HL-60/S4 treated with phorbol 12-myristate 13-acetate at 8.2 ng/mL for 4 days and 3 days (cell line): ENCODE measurements around the gene DNAJA4.

ENCODE experiments used
- in situ Hi-C: fragments of 300-500 bp; cut with MboI; formaldehyde crosslinking; loops from 2 replicates; pipeline ENCODE4 v1.15.0; 2022; ENCODE audit warnings: low sequenced_read_pairs

The DNAJA4 gene

GRCh38 chr15:78243058-78243457, 21.3 kb upstream of the DNAJA4 start:
- in situ Hi-C loops: loop anchor here (25.0 kb wide), 2 partner anchors 131 to 281 kb away; no protein-coding TSS in a partner anchor

GRCh38 chr15:78243491-78243941, 20.8 kb upstream of the DNAJA4 start:
- in situ Hi-C loops: loop anchor here (25.0 kb wide), 2 partner anchors 131 to 281 kb away; no protein-coding TSS in a partner anchor

GRCh38 chr15:78244101-78244500, 20.3 kb upstream of the DNAJA4 start:
- in situ Hi-C loops: loop anchor here (25.0 kb wide), 2 partner anchors 132 to 282 kb away; no protein-coding TSS in a partner anchor

GRCh38 chr15:78244893-78245292, 19.5 kb upstream of the DNAJA4 start:
- in situ Hi-C loops: loop anchor here (25.0 kb wide), 2 partner anchors 133 to 283 kb away; no protein-coding TSS in a partner anchor

- in situ Hi-C loops: loop anchor here (25.0 kb wide), 2 partner anchors 133 to 283 kb away; no protein-coding TSS in a partner anchor
Measured at GRCh38 chr15:78245392-78245791, 19.0 kb upstream of the DNAJA4 start.

- in situ Hi-C loops: loop anchor here (25.0 kb wide), 2 partner anchors 134 to 284 kb away; no protein-coding TSS in a partner anchor
Measured at GRCh38 chr15:78245976-78246620, 18.3 kb upstream of the DNAJA4 start.

GRCh38 chr15:78247911-78248310, 16.5 kb upstream of the DNAJA4 start:
- in situ Hi-C loops: loop anchor here (25.0 kb wide), 2 partner anchors 136 to 286 kb away; no protein-coding TSS in a partner anchor

GRCh38 chr15:78249131-78249530, 15.2 kb upstream of the DNAJA4 start:
- in situ Hi-C loops: loop anchor here (25.0 kb wide), 2 partner anchors 137 to 287 kb away; no protein-coding TSS in a partner anchor

- in situ Hi-C loops: no loop called here
Measured at GRCh38 chr15:78251136-78251535, 13.2 kb upstream of the DNAJA4 start.

- in situ Hi-C loops: no loop called here
Measured at GRCh38 chr15:78255421-78256043, 8.8 kb upstream of the DNAJA4 start.

GRCh38 chr15:78256044-78256437, 8.3 kb upstream of the DNAJA4 start:
- in situ Hi-C loops: no loop called here

- in situ Hi-C loops: no loop called here
Measured at GRCh38 chr15:78257681-78258080, 6.7 kb upstream of the DNAJA4 start.

- in situ Hi-C loops: no loop called here
Measured at GRCh38 chr15:78259232-78259631, 5.1 kb upstream of the DNAJA4 start.

GRCh38 chr15:78260489-78260888, 3.9 kb upstream of the DNAJA4 start:
- in situ Hi-C loops: no loop called here

- in situ Hi-C loops: no loop called here
Measured at GRCh38 chr15:78261062-78261461, 3.3 kb upstream of the DNAJA4 start.

GRCh38 chr15:78263351-78263781, 996 bp upstream of the DNAJA4 start:
- in situ Hi-C loops: no loop called here

- in situ Hi-C loops: no loop called here
Measured at GRCh38 chr15:78263907-78264303, 457 bp upstream of the DNAJA4 start.

GRCh38 chr15:78265137-78265460, 737 bp downstream of the DNAJA4 start:
- in situ Hi-C loops: no loop called here

- in situ Hi-C loops: no loop called here
Measured at GRCh38 chr15:78265752-78266224, 1.4 kb downstream of the DNAJA4 start.

GRCh38 chr15:78266229-78266628, 1.9 kb downstream of the DNAJA4 start:
- in situ Hi-C loops: no loop called here

- in situ Hi-C loops: no loop called here
Measured at GRCh38 chr15:78266806-78267205, 2.4 kb downstream of the DNAJA4 start.

- in situ Hi-C loops: no loop called here
Measured at GRCh38 chr15:78272316-78272715, 8.0 kb downstream of the DNAJA4 start.
